ENCODE results near the gene ZNF432. TPM values are rescaled to one million over a fixed set of nuclear protein-coding genes. Genes with fewer than 3 reads are reported as not detected.
A peak's percentile ranks its signal among the peaks of the same experiment; 100 is the strongest.
"Not testable (repeated sequence)": the region's sequence is repeated elsewhere in the genome, so short reads cannot be mapped to it uniquely, and the experiment has no call there.

Gene ZNF432
- total RNA-seq: 17.9 TPM

GRCh38 chr19:52048555-52049501, at the start of gene ZNF432:
ZNF432 (minus strand) TSS chr19:52048838; CDS start chr19:52046868, 1,970 bp downstream.
- ATAC-seq (peak; percentile 100), DNase-seq (ENCODE audit: low spot score) (peak; percentile 97)
- intact Hi-C loops (cut with DNase I): no loop called here

GRCh38 chr19:52096416-52096815, 47.8 kb upstream of the ZNF432 start:
- DNase-seq (ENCODE audit: low spot score); ATAC-seq; intact Hi-C loops (cut with DNase I): not testable (repeated sequence)

GRCh38 chr19:52095172-52096014, 46.8 kb upstream of the ZNF432 start, which contains the start of gene ZNF841:
ZNF841 (minus strand) TSS chr19:52095765; CDS start chr19:52084801, 10,964 bp downstream.
- DNase-seq (ENCODE audit: low spot score) (peak; percentile 97), ATAC-seq (peak; percentile 100)
- intact Hi-C loops (cut with DNase I): no loop called here

GRCh38 chr19:52094526-52095130, 46.0 kb upstream of the ZNF432 start:
- DNase-seq (ENCODE audit: low spot score) (no peak), ATAC-seq (no peak)
- intact Hi-C loops (cut with DNase I): no loop called here

- intact Hi-C loops (cut with DNase I): no loop called here
- DNase-seq (ENCODE audit: low spot score) (no peak), ATAC-seq (no peak)
Measured at GRCh38 chr19:52086481-52086880, 37.8 kb upstream of the ZNF432 start.

- no peak for ATAC-seq
- intact Hi-C loops (cut with DNase I): no loop called here
Measured at GRCh38 chr19:52070496-52070895, 21.9 kb upstream of the ZNF432 start.

GRCh38 chr19:52069653-52070052, 21.0 kb upstream of the ZNF432 start:
- ATAC-seq (no peak), DNase-seq (ENCODE audit: low spot score) (no peak)
- intact Hi-C loops (cut with DNase I): no loop called here

More at GRCh38 chr19:52070496-52070895, 21.9 kb upstream of the ZNF432 start:
- no peak for DNase-seq (ENCODE audit: low spot score)

GRCh38 chr19:52066258-52066863, 17.7 kb upstream of the ZNF432 start:
- no peak for DNase-seq (ENCODE audit: low spot score)
- intact Hi-C loops (cut with DNase I): no loop called here
- no peak for ATAC-seq

GRCh38 chr19:52065399-52065798, 16.8 kb upstream of the ZNF432 start:
- no peak for ATAC-seq
- intact Hi-C loops (cut with DNase I): no loop called here
- no peak for DNase-seq (ENCODE audit: low spot score)

GRCh38 chr19:52056480-52056879, 7.8 kb upstream of the ZNF432 start:
- intact Hi-C loops (cut with DNase I); DNase-seq (ENCODE audit: low spot score); ATAC-seq: not testable (repeated sequence)

- not testable (repeated sequence) for DNase-seq (ENCODE audit: low spot score); ATAC-seq
Measured at GRCh38 chr19:52051736-52052135, 3.1 kb upstream of the ZNF432 start.

GRCh38 chr19:52039169-52039568, 9.5 kb downstream of the ZNF432 start:
- ATAC-seq (no peak), DNase-seq (ENCODE audit: low spot score) (no peak)
- intact Hi-C loops (cut with DNase I): no loop called here

More at GRCh38 chr19:52051736-52052135, 3.1 kb upstream of the ZNF432 start:
- intact Hi-C loops (cut with DNase I): not testable (repeated sequence)

GRCh38 chr19:52034051-52034728, 14.4 kb downstream of the ZNF432 start:
- DNase-seq (ENCODE audit: low spot score) (no peak), ATAC-seq (no peak)
- intact Hi-C loops (cut with DNase I): no loop called here

- DNase-seq (ENCODE audit: low spot score) (no peak), ATAC-seq (peak; percentile 53)
- intact Hi-C loops (cut with DNase I): no loop called here
Measured at GRCh38 chr19:52028780-52029123, 19.9 kb downstream of the ZNF432 start.

- intact Hi-C loops (cut with DNase I): no loop called here
- DNase-seq (ENCODE audit: low spot score): peak; percentile 89
- ATAC-seq: peak; percentile 99
Measured at GRCh38 chr19:52028027-52028779, 20.4 kb downstream of the ZNF432 start, which contains the start of gene ZNF614. ZNF614 (minus strand) TSS chr19:52028379; CDS start chr19:52025745, 2,634 bp downstream.

GRCh38 chr19:52026255-52026990, 22.2 kb downstream of the ZNF432 start:
- intact Hi-C loops (cut with DNase I); DNase-seq (ENCODE audit: low spot score); ATAC-seq: not testable (repeated sequence)

GRCh38 chr19:52024478-52024877, 24.2 kb downstream of the ZNF432 start:
- DNase-seq (ENCODE audit: low spot score); ATAC-seq; intact Hi-C loops (cut with DNase I): not testable (repeated sequence)
